GM19035 (cell line): ENCODE results near the gene LRP8.

Source experiments
- ATAC-seq: cut with Tn5 transposase; IDR thresholded peaks from one replicate; pipeline ENCODE4 v1.9.1; 2021; ENCODE audit not compliant: unreplicated experiment

The LRP8 gene

DNA sequence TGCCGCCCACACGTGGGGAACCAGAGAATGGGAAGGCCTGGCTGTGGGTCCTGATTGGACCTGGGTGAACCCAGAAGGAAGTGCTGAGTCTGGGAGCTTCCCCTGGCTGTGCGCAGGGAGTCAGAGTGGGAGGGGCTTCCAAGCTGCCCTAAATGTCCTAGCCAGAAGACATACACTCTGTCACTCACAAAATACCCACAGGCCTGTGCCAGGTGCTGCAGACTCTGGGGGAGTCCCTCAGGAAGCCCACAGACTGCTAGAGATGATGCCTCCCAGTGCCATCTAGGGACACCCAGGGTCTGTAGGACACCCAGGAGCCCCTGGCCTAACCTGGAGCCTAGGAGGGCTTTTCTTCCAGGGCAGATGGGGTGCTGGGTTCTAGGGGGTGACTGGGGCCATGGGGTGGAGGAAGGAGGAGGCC, 33.7 kb upstream of the LRP8 start:
- no peak for ATAC-seq

DNA sequence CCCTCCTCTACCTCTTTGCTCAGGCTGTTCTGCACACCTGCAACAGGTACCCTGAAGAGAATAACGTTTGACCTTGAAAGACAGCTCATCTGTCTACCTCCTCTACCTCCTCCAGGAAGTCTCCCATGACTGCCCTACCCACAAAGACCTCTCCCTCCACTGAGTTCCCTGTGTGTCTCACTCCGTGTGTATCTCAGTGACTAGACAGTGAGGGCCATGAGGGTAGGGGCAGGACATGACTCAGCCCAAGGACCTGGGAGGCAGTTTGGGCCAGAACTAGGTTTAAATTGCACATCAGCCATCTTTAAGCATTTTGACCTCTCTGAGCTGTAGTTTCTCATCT, 32.0 kb upstream of the LRP8 start:
- no peak for ATAC-seq

DNA sequence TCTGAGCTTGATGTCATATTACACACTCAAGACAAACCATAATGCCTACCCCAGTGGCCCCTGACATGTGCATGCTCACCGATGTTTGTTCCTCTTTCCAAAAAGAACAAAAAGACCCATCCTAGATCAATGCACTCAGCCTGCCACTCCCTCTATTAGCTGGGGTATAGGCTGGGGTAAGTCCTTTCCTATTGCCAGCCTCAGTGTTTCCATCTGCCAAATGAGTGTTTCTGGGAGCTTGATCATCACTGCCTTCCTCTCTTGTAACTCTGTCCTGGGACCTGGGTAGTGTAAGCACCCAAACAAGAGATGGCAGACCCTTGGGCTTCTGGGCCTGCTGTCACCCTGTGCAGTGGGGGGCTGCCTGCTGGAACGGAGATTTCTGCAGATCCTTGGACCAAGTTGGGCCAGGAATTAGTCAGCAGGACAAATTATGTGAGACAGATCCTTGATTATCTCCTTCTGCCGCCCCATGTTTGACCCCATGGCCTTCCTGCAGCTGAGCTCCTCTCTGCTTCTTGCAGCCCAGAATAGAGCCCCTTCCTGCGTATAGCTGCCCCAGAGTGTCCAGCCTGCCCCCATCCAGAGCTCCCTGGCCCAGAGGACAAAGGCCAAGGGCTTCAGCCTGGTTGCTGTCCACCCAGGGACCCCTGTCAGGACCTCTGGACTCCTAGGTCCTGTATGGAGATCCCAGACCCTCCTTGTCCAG, 31.5 kb upstream of the LRP8 start:
- ATAC-seq = no peak

DNA sequence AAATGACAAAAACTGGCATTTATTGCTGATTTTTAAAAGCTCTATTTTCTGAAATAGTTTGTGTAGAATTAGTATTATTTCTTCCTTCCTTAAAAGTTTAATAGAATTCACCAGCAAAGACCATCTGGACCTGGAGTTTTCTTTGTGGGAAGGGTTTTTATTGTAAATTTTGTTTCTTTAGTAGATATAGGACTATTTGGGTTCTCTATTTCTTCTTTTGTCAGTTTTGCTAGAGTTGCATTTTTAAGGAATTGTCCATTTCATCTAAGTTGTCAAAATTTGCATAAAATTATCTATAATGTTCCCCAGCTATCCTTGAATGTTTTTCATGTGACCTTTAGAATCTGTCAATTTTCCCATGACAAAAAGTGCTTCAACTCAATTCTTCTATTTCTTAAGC, 28.8 kb upstream of the LRP8 start:
- no peak for ATAC-seq

DNA sequence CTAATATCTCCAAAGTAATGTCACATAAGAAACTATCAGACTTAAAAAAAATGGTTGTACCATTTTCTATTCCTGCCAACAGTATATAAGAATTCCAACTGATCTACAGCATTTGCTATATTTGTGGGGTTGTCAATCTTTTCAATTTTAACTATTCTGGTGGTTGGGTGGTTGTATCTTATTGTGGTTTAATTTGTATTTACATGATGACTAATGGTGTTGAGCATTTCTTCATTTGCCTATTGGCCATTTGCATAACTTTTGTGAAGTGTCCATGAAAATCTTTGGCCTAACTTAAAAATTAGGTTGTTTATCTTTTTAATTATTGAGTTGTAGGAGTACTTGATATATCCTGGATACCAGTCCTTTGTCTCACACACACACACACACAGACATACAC, 26.2 kb upstream of the LRP8 start:
- ATAC-seq = no peak

DNA sequence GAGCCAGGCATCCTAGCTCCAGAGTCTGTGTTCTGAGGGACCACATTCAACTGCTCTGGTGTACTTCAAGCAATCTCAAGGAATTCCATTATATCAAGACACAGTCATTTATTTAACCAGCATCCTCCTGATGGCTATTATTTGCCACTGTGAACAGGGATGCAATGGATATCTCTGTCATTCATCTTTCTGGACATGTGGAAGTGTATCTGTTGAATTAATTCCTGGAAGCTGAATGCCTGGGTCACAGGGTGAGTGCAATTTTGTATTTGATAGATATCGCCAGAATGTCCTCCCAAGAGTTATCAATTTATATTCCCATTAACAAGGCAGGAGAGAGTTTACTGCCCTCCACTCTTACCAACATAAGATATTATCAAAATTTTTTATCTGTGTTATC, 24.7 kb upstream of the LRP8 start:
- no peak for ATAC-seq

DNA sequence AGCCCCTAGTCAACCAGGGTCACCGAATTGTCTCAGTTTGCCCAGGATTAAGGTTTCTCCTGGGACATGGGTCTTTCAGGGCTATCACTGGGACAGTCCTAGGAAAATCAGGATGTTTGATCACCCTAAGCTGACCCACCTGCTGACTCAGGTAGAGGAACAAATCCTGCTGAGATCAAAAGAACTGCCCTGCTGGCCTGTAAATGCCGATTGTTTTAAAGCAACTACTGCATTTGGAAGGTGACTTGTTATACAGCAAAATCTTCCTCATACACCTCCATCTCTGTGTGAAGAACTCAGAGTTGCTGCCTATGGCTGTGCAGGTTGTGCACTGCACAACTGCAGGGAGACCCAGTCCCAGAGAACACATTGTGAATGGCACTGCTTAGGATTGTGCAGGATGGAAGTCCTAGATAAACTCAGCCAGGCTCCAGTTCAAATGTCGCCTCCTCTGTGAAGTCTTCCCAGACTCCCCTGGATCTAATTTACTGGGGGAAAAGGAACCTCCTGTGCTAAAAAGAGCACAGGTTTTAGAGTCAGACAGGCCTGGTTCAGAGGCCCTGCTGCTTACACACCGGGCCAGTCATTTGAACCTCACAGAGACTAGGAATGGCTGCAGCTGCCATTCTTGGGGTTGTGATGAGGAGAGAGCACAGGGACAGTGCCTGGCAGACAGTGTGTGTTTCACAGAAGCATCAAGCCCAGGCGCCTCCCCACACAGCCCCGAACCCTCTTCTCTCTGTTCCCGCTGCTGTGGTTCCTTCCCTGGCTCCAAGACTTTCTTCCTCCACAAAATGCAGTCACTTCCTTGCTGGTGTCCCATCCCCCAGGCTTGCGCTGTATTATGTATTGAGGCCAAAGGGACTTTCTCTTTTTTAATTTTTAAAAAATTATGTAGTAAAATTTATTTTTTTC, 23.2 kb upstream of the LRP8 start:
- ATAC-seq = no peak

DNA sequence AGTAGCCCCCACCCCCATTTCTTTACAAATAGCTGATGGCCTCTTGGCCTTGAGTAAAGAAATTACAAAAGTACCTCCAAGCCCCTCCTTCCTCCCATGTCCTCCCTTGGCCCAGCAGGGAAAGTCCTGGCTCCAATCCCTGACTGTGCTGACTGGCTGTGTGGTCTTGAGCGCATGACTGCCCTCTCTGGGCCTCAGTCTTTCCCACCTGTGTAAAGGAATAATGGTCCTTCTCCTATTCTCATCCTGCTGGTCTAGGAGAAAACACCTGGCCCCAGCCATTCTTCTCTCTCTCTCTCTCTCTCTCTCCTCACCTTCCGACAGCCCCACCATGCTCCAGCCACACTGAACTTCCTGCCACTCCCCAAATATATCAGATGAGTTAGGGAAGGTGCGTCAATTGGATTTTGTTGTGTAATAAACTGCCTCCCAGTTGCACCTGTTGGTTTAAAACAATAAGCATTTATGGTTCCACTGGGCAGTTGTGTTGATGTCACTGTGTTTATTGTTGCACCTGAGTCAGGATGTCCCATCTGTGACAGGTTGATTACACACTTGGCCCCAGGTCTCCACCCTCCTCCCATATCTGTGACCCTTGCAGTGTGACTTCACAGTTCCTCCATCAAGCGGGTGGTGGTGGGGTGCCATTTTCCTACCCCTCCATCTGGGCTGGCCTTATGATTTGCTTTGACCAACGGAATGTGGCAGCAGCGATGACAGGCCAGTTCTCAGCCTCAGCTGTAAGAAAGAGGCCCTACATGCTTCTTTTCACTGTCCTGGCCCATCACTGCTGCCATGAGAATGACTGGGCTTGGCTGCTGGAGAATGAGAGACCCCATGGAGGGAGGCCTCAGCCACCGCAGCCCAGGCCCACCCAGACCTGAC, 22.3 kb upstream of the LRP8 start:
- ATAC-seq = no peak

DNA sequence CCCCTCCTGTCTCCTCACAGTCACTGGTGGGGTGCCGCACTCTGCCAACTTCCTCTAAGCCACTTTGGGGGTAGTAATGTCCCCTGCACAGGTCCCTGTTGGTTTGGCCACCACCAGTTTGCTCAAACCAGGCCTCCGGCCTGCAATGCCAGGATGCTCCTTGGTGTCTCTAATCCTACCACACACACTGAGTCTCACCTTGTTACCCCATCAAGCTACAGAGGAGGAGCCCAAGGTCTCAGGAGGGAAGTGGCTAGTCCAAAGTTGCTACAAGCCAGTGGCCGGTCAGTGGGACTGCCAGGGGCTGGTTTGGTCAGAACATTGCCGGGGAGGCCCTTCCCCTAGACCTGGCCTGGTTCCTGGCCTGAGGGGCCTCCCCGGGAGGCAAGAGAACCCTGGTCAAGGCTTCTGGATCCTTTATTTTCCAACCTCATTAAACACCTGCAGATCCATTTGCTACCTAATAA, 21.5 kb upstream of the LRP8 start:
- no peak for ATAC-seq

DNA sequence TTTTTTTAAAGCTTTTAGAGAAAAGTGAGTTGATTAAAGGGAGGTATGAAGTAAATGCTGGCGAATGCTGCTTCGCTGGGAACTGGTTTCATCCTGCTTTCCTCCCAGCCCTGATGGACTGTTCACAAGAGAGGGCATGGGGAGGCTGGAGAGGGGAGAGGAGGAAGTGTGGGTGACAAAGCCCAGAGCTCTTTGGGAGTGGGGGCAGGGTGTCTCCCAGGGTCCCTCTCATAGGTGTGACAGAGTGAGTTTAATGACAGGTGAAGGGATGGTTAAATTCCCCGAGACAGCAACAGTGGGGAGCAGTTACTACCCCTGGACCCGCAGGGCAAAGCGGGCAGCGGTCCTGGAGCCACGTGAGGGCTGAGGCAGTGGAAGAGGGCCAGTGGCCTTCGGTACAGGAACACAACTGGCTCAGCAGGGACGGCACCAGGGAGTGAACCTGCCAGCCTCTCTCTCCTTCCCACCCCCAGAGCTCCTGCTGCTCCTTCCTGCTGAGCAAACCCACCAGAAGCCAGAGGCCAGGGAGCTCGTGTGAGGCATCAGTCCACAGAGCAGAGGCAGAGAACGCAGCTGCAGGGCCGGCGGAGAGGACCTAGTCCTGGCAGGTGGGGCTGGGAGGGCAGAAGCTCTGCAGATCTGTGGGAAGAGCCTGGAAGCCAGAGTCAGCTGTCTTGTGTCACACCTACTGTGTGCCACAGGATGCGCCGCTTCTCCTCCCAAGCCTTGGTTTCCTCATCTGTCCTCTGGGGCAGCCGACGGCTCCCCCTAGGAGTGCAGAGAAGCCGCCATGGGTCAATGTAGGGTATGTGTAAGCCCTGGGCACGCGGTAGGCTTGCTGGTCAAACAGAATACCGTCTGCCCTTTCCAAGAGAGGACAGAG, 20.9 kb upstream of the LRP8 start:
- ATAC-seq = no peak

DNA sequence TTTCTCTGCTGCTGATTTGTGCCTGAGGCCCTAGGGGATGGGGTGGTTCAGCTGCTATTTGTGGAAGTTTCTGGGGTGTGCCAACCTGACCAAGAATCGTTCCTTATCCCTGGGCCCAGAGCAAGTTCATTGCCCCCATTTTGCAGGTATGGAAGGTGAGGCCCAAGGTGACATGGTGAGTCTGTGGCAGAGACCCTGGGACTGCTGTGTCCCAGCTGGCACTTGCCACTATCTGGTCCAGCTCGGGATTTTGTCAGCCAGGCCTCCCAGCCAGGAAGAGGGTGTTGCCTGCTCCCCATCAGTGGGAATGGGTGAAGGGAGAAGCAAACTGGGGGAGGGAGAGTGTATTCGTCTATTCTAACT, 18.9 kb upstream of the LRP8 start:
- no peak for ATAC-seq

DNA sequence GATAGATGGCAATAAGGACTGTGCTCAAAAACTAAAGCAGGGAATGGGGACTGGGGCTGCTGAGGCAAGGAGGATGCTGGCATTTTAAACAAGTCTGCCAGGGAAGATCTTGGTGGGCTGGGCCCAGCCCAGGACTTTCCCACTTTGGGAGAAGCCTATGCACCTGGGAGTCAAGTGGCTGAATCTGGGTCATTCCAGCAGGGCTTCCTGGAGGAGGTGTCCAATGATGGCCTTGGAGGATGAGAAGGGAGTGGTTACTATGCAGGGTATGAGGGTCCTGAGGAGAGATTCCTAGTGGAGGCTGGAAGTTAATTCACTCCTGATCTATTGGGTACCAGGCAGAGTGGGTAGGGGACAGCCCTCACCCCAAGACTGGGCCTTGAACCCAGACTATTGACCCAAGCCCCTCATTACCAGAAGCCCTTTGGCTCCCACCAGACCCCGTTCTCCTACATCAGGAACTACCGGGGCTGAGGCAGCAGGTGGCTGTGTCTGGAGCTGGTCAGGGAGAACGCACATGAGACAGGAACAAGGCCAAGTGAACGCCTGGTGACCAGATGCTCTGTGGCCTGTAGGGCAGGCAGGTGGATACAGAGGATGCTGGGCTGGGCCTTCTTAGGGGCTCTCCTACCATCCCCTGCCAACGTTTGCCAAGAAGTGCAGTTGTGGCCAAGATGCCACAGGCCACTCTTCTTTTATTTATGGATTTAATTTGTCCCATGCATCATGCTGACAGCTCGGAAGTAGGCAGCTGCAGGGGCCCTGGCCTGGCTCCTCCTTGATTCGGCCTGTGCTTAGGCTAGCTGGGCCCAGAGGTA, 18.3 kb upstream of the LRP8 start:
- no peak for ATAC-seq

DNA sequence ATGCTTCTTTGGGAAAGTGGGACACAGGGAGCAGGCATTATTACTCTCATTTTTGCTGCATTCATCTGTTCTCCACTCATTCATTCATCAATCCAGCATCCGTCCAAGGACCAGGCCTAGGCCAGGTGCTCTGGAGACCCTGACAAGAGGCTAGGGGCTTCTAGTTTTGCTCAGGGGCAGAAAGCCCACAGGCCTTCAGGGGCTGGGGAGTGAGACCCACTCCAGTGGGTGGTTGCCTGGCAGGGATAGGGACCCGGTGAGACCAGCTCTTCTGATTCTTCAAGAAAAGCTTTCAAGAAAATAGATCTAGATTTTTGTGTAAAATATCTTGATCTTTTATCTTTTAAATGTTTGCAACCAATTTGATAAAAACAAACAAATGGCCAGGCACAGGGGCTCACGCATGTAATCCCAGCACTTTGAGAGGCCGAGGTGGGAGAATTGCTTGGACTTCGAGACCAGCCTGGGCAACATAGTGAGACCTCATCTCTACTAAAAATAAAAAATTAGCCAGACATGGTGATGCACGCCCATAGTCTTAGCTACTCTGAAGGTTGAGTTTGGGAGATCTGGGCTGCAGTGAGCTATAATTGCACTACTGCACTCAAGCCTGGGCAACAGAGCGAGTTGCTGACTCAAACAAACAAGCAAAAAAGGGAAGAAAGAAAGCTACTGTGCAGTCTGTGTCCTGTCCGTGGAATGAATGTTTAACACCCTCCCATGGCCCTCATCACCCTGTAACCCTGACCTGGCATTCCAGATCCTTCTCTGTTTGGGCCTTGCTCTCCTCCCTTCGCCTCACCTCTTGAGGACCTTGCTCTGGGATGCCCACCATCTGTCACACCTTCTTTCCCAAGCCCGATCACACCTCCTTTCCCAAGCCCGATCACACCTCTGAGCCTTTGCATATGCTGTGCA, 17.3 kb upstream of the LRP8 start:
- peak; percentile 85 for ATAC-seq

DNA sequence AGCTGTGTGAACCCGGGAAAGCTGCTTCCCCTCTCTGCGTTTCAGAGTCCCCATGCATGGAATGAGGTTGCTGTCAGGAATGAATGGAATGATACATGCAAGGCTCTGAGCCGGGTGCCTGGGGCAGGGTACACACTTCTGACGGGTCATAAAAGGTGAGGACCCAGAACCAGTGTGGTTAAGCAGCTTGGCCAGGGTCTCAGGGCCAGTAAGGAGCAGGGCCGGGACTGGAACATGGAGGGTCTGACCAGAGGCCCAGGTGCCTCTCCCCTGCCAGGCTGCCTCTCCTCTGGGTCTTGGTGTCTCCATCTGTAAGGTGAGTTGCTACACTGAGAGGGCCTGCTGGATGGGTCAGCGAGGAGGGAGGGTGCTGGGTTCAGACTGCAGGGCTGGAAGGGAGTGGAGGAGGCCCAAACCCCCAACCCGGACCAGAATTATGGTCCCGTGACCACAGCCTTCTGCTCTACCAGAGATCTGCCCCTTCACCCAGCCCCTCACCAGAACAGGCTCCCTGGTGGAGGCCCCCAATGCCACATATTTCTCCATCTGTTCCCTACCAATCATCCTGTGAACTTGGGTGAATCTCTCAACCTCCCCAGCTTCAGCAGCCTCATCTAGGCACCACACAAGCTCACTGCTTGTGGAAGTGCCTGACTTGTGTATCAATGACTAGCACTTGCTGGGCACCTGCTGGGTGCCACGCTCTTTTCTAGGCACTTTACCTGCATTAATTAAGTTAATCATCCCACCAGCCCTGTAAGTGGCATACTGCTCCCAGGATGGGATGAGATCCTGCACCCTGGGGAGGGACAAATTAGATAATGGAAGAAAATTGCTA, 16.2 kb upstream of the LRP8 start:
- no peak for ATAC-seq

DNA sequence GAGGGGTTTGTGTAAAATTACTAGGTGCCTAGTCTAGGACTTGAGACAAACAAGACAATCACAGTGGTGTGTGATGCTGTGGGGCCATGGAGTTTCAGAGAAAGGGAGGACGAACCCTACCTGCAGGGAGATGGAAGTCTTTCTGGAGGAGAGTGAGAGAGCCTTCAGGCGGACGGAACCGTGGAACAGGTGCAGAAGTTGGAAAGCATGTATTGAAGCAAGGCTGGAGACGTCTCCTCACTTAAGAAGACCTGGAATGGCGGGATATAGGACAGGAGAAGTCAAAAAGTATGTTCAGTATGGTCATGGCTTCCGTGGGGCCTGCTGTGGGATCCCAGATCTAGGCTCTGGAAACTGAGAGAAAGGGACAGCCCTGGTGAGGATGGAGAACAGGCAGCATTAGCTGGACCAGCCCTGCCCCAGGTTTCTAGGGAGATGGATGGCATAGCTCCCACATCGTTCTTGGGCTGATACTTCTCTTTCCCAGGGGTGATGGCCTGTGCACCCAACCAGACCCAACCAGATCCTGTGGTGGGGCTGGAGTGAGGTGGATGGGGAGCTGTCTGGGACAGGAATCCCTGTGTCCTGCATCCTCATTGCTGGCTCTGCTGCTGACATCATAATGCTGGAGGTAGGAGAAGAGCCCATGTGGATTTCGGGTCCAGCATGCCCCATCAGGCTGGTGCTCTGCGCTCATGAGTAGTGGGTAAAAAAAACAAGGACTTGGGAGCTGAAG, 15.0 kb upstream of the LRP8 start:
- ATAC-seq = no peak

DNA sequence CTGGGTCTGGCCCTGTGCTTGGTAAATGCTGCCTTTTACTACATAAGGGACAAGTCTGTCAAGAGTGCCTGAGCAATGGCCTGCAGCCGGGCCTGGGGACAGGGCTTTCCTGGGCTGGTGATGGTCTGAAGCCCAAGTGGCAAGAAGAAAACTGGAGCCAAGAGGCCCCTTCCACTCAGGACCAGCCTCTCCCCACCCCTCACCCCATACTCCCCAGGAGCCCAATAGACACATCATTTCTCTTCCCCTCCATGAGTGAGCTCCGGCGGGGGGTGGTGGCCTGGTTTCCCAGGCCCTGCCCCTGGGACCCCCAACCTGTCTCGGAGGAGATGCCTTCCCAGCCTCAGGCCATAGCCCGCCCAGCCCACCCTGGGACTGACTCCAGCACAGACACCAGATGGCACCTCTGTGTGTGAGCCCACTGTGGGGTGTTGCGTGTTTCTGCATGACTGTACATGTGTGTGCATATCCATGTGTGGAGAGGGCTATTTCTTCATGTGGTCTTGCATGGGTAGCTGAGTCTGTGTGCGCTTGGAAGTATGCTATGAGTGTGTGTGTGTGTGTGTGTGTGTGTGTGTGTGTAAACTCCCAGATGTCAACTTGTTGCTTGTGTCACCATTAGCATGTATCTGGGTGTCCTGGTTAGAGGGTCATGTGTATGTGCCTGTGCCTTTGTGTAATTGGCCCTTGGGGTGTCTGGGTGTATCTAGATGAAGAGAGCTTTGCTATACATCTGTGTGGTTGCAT, 14.3 kb upstream of the LRP8 start:
- no peak for ATAC-seq
